ENCODE measurements around the gene UBE2O.

- no peak for TF ChIP-seq CTCF (conservative IDR thresholded peaks at IDR 0.05; ENCODE audit: low read depth, low read length)
- TF ChIP-seq EZH2phosphoT487 (IDR thresholded peaks at IDR 0.05; ENCODE audit: borderline replicate concordance, low read length): no peak
- no peak for TF ChIP-seq EZH2 (IDR thresholded peaks at IDR 0.05; ENCODE audit: low read length, unreplicated experiment)
Measured at GRCh38 chr17:76384987-76385891, 67.7 kb downstream of the UBE2O start.

Data from PC-3 (cell line).